Measurements from ENCODE around the gene PIAS1. TPM values are rescaled to one million over a fixed set of nuclear protein-coding genes. Genes with fewer than 3 reads are reported as not detected.

Gene PIAS1
- total and polyA plus RNA-seq, 9 of the 15 experiments (the other 6 are each of a cell fraction or from before 2014, with no cell fraction given) = 18.0 to 59.1 (median 28.5) TPM

DNA sequence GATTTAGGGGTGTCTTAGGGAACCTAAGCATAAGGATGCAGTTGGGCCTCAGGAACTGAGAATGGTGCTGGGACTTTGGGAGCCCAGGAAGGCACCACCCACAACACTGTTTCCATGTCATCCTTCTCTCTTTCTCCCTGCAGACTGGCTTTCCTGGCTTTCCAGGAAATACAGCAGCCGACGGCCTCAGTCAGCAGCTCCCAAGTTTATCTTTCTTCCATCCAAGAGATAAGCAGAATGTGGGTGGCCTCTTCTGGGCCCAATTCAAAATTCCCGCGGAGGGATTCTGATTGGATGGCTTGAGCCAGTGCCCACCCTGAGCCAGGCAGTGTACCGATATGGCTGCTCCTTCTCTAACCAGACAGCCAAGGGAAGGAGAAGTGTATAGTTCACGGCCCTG is 179.9 kb downstream of the PIAS1 start (continued):
- no peak for TF ChIP-seq SIN3B (IDR thresholded peaks at IDR 0.05; ENCODE audit: low read depth)
- peak; percentile 59; the same call in 1 of the 2 replicates for TF ChIP-seq FOXM1 (IDR thresholded peaks at IDR 0.05; ENCODE audit: low read depth)
- no peak for TF ChIP-seq FOXM1 (CRISPR knock-in tag; IDR thresholded peaks at IDR 0.05; ENCODE audit: low read depth)
- TF ChIP-seq MTF1 (CRISPR knock-in tag; IDR thresholded peaks at IDR 0.05; ENCODE audit: borderline replicate concordance) = no peak
- 0 out of 2 replicates have a peak, but pooled peaks have one; percentile 13 for TF ChIP-seq DPF2 (IDR thresholded peaks at IDR 0.05)
- no peak for TF ChIP-seq HDGF (IDR thresholded peaks at IDR 0.05)
- TF ChIP-seq GABPA (tag; conservative IDR thresholded peaks at IDR 0.05; ENCODE audit: low read depth) = no peak
- TF ChIP-seq PRMT5 (CRISPR knock-in tag; IDR thresholded peaks at IDR 0.05) = no peak
- TF ChIP-seq SMARCB1 (IDR thresholded peaks at IDR 0.05; ENCODE audit: insufficient read length, low read depth) = no peak
- no peak for TF ChIP-seq SAP30 (IDR thresholded peaks at IDR 0.05; ENCODE audit: borderline replicate concordance, insufficient read depth, low read depth, low read length, poor library complexity, severe bottlenecking)
- no peak for TF ChIP-seq POLR2AphosphoS5 (IDR thresholded peaks at IDR 0.05; ENCODE audit: control insufficient read depth, insufficient read depth, low read depth, low read length)
- no peak for TF ChIP-seq RAD21 (CRISPR knock-in tag; conservative IDR thresholded peaks at IDR 0.05 in 1 of 2, IDR thresholded peaks at IDR 0.05 in 1 of 2)
- TF ChIP-seq ZNF197 (CRISPR knock-in tag; IDR thresholded peaks at IDR 0.05; ENCODE audit: low read depth) = no peak
- no peak for TF ChIP-seq NFIC (IDR thresholded peaks at IDR 0.05)
- TF ChIP-seq KAT2B (IDR thresholded peaks at IDR 0.05; ENCODE audit: low read depth, low read length) = no peak
- TF ChIP-seq DACH1 (IDR thresholded peaks at IDR 0.05; ENCODE audit: partially characterized antibody) = no peak
- TF ChIP-seq SAFB (IDR thresholded peaks at IDR 0.05; ENCODE audit: borderline replicate concordance, low read depth, low read length) = no peak
- no peak for TF ChIP-seq SMAD4 (CRISPR knock-in tag; conservative IDR thresholded peaks at IDR 0.05)
- no peak for TF ChIP-seq ZNF583 (CRISPR knock-in tag; IDR thresholded peaks at IDR 0.05)
- TF ChIP-seq, protein P1, sequence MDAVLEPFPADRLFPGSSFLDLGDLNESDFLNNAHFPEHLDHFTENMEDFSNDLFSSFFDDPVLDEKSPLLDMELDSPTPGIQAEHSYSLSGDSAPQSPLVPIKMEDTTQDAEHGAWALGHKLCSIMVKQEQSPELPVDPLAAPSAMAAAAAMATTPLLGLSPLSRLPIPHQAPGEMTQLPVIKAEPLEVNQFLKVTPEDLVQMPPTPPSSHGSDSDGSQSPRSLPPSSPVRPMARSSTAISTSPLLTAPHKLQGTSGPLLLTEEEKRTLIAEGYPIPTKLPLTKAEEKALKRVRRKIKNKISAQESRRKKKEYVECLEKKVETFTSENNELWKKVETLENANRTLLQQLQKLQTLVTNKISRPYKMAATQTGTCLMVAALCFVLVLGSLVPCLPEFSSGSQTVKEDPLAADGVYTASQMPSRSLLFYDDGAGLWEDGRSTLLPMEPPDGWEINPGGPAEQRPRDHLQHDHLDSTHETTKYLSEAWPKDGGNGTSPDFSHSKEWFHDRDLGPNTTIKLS (IDR thresholded peaks at IDR 0.05; ENCODE audit: borderline replicate concordance, low read depth) = no peak
- TF ChIP-seq ZNF133 (CRISPR knock-in tag; IDR thresholded peaks at IDR 0.05) = no peak
- TF ChIP-seq CTBP1 (IDR thresholded peaks at IDR 0.05; ENCODE audit: borderline replicate concordance) = 0 out of 2 replicates have a peak, but pooled peaks have one; percentile 16
- TF ChIP-seq, protein P2, sequence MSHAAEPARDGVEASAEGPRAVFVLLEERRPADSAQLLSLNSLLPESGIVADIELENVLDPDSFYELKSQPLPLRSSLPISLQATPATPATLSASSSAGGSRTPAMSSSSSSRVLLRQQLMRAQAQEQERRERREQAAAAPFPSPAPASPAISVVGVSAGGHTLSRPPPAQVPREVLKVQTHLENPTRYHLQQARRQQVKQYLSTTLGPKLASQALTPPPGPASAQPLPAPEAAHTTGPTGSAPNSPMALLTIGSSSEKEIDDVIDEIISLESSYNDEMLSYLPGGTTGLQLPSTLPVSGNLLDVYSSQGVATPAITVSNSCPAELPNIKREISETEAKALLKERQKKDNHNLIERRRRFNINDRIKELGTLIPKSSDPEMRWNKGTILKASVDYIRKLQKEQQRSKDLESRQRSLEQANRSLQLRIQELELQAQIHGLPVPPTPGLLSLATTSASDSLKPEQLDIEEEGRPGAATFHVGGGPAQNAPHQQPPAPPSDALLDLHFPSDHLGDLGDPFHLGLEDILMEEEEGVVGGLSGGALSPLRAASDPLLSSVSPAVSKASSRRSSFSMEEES (CRISPR knock-in tag; IDR thresholded peaks at IDR 0.05) = no peak
- no peak for TF ChIP-seq RB1 (IDR thresholded peaks at IDR 0.05; ENCODE audit: low read depth)
- no peak for TF ChIP-seq ZNF699 (CRISPR knock-in tag; IDR thresholded peaks at IDR 0.05; ENCODE audit: insufficient replicate concordance)
- TF ChIP-seq HDAC2 (IDR thresholded peaks at IDR 0.05) = no peak
- peak; percentile 33 for TF ChIP-seq NFYB (IDR thresholded peaks at IDR 0.05; ENCODE audit: extremely low read depth, insufficient read length)
- TF ChIP-seq SMARCA5 (IDR thresholded peaks at IDR 0.05) = no peak
- TF ChIP-seq KLF16 (IDR thresholded peaks at IDR 0.05) = no peak
- no peak for TF ChIP-seq RBM14 (IDR thresholded peaks at IDR 0.05; ENCODE audit: borderline replicate concordance, insufficient read depth, low read depth, low read length)
- no peak for TF ChIP-seq ZNF165 (CRISPR knock-in tag; IDR thresholded peaks at IDR 0.05; ENCODE audit: borderline replicate concordance)

Measured in K562 (cell line).